Heart left ventricle (tissue), 13 donors: Measurements from ENCODE around the gene PAQR6.

Source experiments
- POLR2A ChIP-seq, 2 donors: fragments of 450-650 bp; IDR thresholded peaks; one replicate each; pipeline ENCODE4 v1.6.1; 2017; ENCODE audit warnings: antibody characterized with exemption in 2 of 2, mild to moderate bottlenecking in 2 of 2, moderate library complexity in 2 of 2
- TF ChIP-seq, protein P1 (sequence below), 12 donors: fragments of 200-600 bp; sonication (generic) in 4 of 12; IDR thresholded peaks; one replicate each; pipeline versions ENCODE4 v1.5.0 to v1.8.0; 2018 to 2022; ENCODE audit warnings: antibody characterized with exemption in 12 of 12, mild to moderate bottlenecking in 5 of 12
- donor health status: ischemic (EF 13 %, LVEDD 7.1; RV severe dilation, severe dysfunction).
- donor health status: DM: no; HTN: yes; CAD: no.
- donor health status: DM: no; HTN: no; CAD: no.
- donor health status: ischemic (EF 25% LVEDD 6.9; RV normal size, moderate dysfunction).
- donor health status: ischemic (EF 25% LVEDD 5.7; RV mildly dilated, moderate dysfunction).
- donor health status: ischemic (EF 35%, LVEDD 5.7; RV mildly dilated, moderate dysfunction).
- donor health status: nonischemic (EF 11% LVEDD 7.7; RV severe dilation, severe dysfunction).
- donor health status: DM: yes; HTN: yes; CAD: no.
- donor health status: PGD.
- donor health status: ischemic (EF 29% LVEDD 5.4; RV normal size, mild dysfunction).
- donor health status: nonischemic (EF 23%, LVEDD 6.1; RV moderate dilation, normal function).

DNA sequence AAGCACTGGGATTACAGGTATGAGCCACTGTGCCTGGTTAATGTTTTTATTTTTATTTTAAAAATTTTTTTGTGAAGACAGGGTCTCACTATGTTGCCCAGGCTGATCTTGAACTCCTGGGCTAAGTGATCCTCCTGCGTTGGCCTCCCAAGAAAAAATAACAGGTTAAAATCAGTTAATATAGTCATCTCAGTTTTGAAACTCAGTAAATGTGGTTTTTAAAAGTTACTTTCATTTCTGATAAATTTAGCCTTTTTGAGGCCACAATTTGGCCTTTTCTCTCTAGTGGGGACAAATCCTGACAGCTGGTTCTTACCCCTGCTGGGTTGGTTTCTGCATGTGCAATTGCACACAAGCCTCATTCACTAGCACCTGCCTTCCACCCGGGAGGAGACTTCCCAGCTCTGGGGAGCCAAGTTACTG, 21.7 kb downstream of the PAQR6 start:
- TF ChIP-seq POLR2A (IDR thresholded peaks at IDR 0.05) = no peak
- TF ChIP-seq, protein P1, sequence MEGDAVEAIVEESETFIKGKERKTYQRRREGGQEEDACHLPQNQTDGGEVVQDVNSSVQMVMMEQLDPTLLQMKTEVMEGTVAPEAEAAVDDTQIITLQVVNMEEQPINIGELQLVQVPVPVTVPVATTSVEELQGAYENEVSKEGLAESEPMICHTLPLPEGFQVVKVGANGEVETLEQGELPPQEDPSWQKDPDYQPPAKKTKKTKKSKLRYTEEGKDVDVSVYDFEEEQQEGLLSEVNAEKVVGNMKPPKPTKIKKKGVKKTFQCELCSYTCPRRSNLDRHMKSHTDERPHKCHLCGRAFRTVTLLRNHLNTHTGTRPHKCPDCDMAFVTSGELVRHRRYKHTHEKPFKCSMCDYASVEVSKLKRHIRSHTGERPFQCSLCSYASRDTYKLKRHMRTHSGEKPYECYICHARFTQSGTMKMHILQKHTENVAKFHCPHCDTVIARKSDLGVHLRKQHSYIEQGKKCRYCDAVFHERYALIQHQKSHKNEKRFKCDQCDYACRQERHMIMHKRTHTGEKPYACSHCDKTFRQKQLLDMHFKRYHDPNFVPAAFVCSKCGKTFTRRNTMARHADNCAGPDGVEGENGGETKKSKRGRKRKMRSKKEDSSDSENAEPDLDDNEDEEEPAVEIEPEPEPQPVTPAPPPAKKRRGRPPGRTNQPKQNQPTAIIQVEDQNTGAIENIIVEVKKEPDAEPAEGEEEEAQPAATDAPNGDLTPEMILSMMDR (IDR thresholded peaks at IDR 0.05) = no peak
